Kidney (tissue), 14 donors: Measurements from ENCODE around the gene PAX7. TPM values are rescaled to one million over a fixed set of nuclear protein-coding genes. Genes with fewer than 3 reads are reported as not detected.

Experiments
- DNase-seq, 5 donors: peaks; one replicate each; pipeline ENCODE4 v3.0.0-alpha.2; 2013 to 2020
- FAIRE-seq: peaks from 2 replicates; lab custom pipeline; 2012; peaks lifted over from hg19 to GRCh38; lab: Jason Lieb, UNC
- H3K27ac ChIP-seq, 2 donors: one replicate each; pipeline ENCODE4 v1.7.0; 2013; ENCODE audit warnings: low read depth in 2 of 2, low read length in 2 of 2, inconsistent platforms in 1 of 2
- H3K27me3 ChIP-seq: one replicate; pipeline ENCODE4 v1.7.1; 2013; ENCODE audit warnings: low read length, inconsistent platforms; ENCODE audit not compliant: control insufficient read depth, insufficient read depth
- H3K36me3 ChIP-seq, 3 donors: one replicate each; pipeline versions ENCODE4 v1.7.0 to v1.7.1; 2013; ENCODE audit warnings: low read length in 3 of 3, control low read depth in 1 of 3, inconsistent platforms in 1 of 3; ENCODE audit not compliant: insufficient read depth in 3 of 3, control insufficient read depth in 2 of 3
- H3K4me1 ChIP-seq, 3 donors: one replicate each; pipeline versions ENCODE4 v1.7.0 to v1.7.1; 2013; ENCODE audit warnings: low read length in 3 of 3, inconsistent platforms in 1 of 3, low read depth in 1 of 3; ENCODE audit not compliant: control insufficient read depth in 2 of 3, insufficient read depth in 2 of 3
- H3K4me3 ChIP-seq, 3 donors: one replicate each; pipeline versions ENCODE4 v1.7.0 to v1.8.1; 2013; ENCODE audit warnings: low read length in 3 of 3, control low read depth in 1 of 3, inconsistent platforms in 1 of 3
- H3K9ac ChIP-seq, 3 donors: one replicate each; pipeline versions ENCODE4 v1.7.0 to v1.7.1; 2013; ENCODE audit warnings: low read length in 3 of 3, control low read depth in 1 of 3, inconsistent platforms in 1 of 3
- H3K9me3 ChIP-seq, 3 donors: one replicate each; pipeline versions ENCODE4 v1.7.0 to v1.7.1; 2013; ENCODE audit warnings: low read length in 3 of 3, control low read depth in 1 of 3, inconsistent platforms in 1 of 3; ENCODE audit not compliant: control insufficient read depth in 2 of 3, insufficient read depth in 1 of 3
- intact Hi-C: fragments of 100-400 bp; cut with DNase I; formaldehyde crosslinking; loops from one replicate; pipeline ENCODE4 v1.11.1; 2022
- polyA plus RNA-seq: library from polyadenylated mRNA; stranded (reverse); fragments of 350-450 nt; fragmentation: Illumina TruSeq; extraction: RNeasy Lipid Tissue Mini Kit (QIAGEN cat#74804); gene quantifications from one replicate; pipeline ENCODE4 v1.2.3, GENCODE V29; 2014; ENCODE audit warnings: low read depth, low replicate concordance; ENCODE audit not compliant: insufficient read depth
- total RNA-seq: library from RNA; stranded (reverse); fragmentation: NEBNext Ultra II Directional; extraction: Animal tissue kit (Norgen Biotek cat#: 25700); gene quantifications from one replicate; pipeline ENCODE4 v1.2.1, GENCODE V29; 2021
- TF ChIP-seq, protein P1 (sequence below): IDR thresholded peaks from 3 replicates; pipeline ENCODE4 v1.5.1; 2012; ENCODE audit warnings: mild to moderate bottlenecking, moderate library complexity, borderline replicate concordance; ENCODE audit not compliant: insufficient read depth; ENCODE audit errors: extremely low read depth
- donor health status: control.
- donor health status: control.
- donor health status: control.
- donor health status: control.
- donor health status: control.
- donor health status: DM: yes; HTN: yes; CAD: no.
- donor health status: Normal renal cell carcinoma (clear cell type).

Gene PAX7
- total and polyA plus RNA-seq, 2 donors from 2014 or later, result not detected

DNA sequence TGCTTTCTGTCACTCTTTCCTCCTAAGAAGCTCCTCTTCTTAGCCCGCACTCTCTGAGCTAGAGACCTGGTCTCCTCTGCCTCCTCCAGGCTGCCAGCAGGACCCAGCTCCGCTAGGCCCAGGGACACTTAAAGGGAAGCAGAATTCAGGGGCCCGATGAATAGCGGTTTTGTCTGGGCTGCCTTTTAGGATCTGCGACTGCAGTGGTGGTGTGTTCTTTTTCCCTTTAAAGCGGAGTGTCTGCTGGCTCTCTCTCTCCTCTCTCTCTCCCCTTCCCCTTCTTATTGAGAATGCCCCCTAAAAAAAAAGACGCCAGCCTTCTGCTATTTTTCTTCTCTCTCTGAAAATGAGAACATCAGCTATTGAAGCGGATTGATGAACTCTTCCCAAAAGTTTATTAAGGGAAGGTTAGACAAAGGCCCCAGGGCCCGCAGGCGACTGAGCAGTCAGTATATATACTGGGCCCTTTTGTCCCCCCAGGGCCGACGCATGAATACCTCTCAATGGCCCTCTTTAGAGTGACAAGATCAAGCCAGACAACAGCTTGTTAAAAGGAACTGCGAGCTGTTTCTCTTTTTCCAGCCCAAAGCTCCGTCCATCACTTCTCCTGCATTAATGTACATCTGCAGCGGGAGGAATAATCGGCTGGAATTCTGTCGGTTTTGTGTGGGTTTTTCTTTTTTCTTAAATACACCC, 27.0 kb downstream of the PAX7 start:
- H3K36me3 ChIP-seq, result no peaks in the 10 kb centered on the region
- TF ChIP-seq, protein P1, sequence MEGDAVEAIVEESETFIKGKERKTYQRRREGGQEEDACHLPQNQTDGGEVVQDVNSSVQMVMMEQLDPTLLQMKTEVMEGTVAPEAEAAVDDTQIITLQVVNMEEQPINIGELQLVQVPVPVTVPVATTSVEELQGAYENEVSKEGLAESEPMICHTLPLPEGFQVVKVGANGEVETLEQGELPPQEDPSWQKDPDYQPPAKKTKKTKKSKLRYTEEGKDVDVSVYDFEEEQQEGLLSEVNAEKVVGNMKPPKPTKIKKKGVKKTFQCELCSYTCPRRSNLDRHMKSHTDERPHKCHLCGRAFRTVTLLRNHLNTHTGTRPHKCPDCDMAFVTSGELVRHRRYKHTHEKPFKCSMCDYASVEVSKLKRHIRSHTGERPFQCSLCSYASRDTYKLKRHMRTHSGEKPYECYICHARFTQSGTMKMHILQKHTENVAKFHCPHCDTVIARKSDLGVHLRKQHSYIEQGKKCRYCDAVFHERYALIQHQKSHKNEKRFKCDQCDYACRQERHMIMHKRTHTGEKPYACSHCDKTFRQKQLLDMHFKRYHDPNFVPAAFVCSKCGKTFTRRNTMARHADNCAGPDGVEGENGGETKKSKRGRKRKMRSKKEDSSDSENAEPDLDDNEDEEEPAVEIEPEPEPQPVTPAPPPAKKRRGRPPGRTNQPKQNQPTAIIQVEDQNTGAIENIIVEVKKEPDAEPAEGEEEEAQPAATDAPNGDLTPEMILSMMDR, result no peak
- H3K4me3 ChIP-seq, result no peak overlapping the region
- no peaks in the 10 kb centered on the region for H3K9me3 ChIP-seq
- H3K4me1 ChIP-seq, result peaks cover 0 to 2% (median 0%) of the 10 kb centered on the region in 3 donors
- intact Hi-C loops, result no loop called here
- no peak for FAIRE-seq
- H3K27ac ChIP-seq, result no peak overlapping the region
- no peak overlapping the region for H3K9ac ChIP-seq
- no peak for DNase-seq
- peaks cover 20% of the 10 kb centered on the region for H3K27me3 ChIP-seq

- intact Hi-C loops, result no loop called here
- FAIRE-seq, result no peak
- TF ChIP-seq, protein P1, result no peak
These were observed 28.2 kb downstream of the PAX7 start for GRCh38 chr1:18658831-18659230.

DNA sequence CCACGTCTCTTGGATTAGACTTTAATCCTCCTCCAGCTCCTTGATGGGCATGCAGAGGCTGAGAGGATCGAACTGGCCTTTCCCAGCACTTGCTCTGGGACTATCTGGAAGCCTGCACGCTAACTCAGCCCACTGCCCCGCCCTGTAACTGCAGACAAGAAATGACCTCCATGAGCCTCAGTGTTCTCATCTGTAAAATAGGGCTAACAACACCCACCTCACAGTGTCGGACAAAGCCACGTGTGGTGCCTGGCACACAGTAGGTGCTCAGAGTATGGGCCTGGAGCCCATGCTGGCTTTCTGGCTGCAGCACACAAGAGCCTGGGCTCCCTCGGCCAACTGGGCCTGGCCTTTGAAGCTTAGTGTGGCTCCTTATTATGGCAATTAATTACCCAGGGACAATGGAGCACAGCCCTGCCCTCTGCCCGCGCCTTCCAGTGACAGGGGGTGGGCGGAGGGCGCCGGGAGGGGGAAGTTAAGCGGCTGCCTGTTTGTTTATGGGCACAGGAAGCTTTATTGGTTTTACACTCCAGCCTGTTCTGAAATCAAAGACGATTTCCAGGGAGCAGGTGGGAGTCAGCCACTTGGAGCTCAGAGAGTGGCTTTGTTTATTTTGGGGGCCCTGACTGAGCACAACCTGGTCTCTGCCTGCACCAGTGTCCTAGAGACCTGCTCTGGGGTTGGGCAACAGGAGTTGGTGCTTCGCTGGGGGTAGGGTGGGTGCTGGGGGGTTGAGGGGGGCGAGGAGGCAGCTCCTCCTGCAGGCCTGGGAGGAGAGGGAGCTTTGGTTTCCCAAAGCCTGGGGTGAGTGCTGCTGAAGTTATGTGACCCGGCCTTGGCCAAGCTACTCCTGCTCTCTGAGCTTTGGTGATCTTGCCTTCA, 31.0 kb downstream of the PAX7 start:
- Histone ChIP-seq H3K9me3 (no peaks in the 10 kb centered on the region), H3K36me3 (no peaks in the 10 kb centered on the region), H3K4me3 (no peak overlapping the region), H3K27me3 (peaks cover 3% of the 10 kb centered on the region), H3K4me1 (peaks cover 0 to 2% (median 0%) of the 10 kb centered on the region in 3 donors), H3K27ac (no peak overlapping the region), H3K9ac (no peak overlapping the region)
- intact Hi-C loops, result no loop called here
- TF ChIP-seq, protein P1, result no peak
- DNase-seq (peak in 4 of 5 donors; percentile 55 to 66 (median 60)), FAIRE-seq (no peak)

More at GRCh38 chr1:18658831-18659230, 28.2 kb downstream of the PAX7 start:
- Histone ChIP-seq H3K4me1 (peaks cover 0 to 2% (median 0%) of the 10 kb centered on the region in 3 donors), H3K27ac (no peak overlapping the region), H3K9ac (no peak overlapping the region), H3K36me3 (no peaks in the 10 kb centered on the region), H3K4me3 (no peak overlapping the region), H3K9me3 (no peaks in the 10 kb centered on the region), H3K27me3 (peaks cover 10% of the 10 kb centered on the region)
- no peak for DNase-seq
